Endothelial cell of umbilical vein (primary cell): ENCODE data around the gene CEP57L1. TPM values are rescaled to one million over a fixed set of nuclear protein-coding genes. Genes with fewer than 3 reads are reported as not detected.

ENCODE experiments used
- BruUV-seq: library from RNA; stranded (reverse); fragments of 400-500 nt; replicated peaks from 2 replicates; lab custom pipeline; 2021; lab: Mats Ljungman, UMichigan
- CTCF ChIA-PET: fragments of 300-600, 350-600 bp; sonication (Branson Sonifier 250); formaldehyde crosslinking; loops from one replicate; lab custom pipeline; 2021; ENCODE audit warnings: antibody characterized with exemption, inconsistent platforms; lab: Charles Lee
- POLR2A ChIA-PET: fragments of 300-600, 350-600 bp; sonication (Branson Sonifier 250); formaldehyde crosslinking; loops from one replicate; lab custom pipeline; 2021; ENCODE audit warnings: antibody characterized with exemption, inconsistent platforms; lab: Charles Lee
- DNase-seq: peaks from one replicate; pipeline ENCODE4 v3.0.0-alpha.2; 2011; ENCODE audit warnings: low read depth, low spot score
- FAIRE-seq: peaks from 2 replicates; lab custom pipeline; 2011; peaks lifted over from hg19 to GRCh38; lab: Jason Lieb, UNC
- H2AFZ ChIP-seq: 2 replicates; pipeline ENCODE4 v1.6.0; 2012; ENCODE audit warnings: low read depth, low read length, control low read depth, inconsistent platforms
- H3K27ac ChIP-seq: 2 replicates; pipeline ENCODE4 v1.5.1; 2011; ENCODE audit warnings: low read depth, mild to moderate bottlenecking, control low read depth, low read length, moderate library complexity; ENCODE audit not compliant: insufficient read depth
- H3K27me3 ChIP-seq, 2 experiments: 2 replicates each; pipeline versions ENCODE4 v1.6.0 to v1.6.1; 2011; ENCODE audit warnings: low read length in 2 of 2, mixed read lengths in 1 of 2; ENCODE audit not compliant: control insufficient read depth in 2 of 2, insufficient read depth in 2 of 2
- H3K36me3 ChIP-seq, 2 experiments: 2 replicates in 1 of 2; 3 replicates in 1 of 2; pipeline ENCODE4 v1.5.1; 2011; ENCODE audit warnings: low read length in 2 of 2, mild to moderate bottlenecking in 1 of 2, moderate library complexity in 1 of 2; ENCODE audit not compliant: control insufficient read depth in 2 of 2, insufficient read depth in 2 of 2; ENCODE audit errors: extremely low read depth in 1 of 2
- H3K4me1 ChIP-seq: 3 replicates; pipeline ENCODE4 v1.5.1; 2011; ENCODE audit warnings: mild to moderate bottlenecking, low read length; ENCODE audit not compliant: control insufficient read depth, insufficient read depth; ENCODE audit errors: extremely low read depth
- H3K4me2 ChIP-seq: 2 replicates; pipeline ENCODE4 v1.6.1; 2011; ENCODE audit warnings: low read length, control low read depth, mixed read lengths; ENCODE audit not compliant: insufficient read depth
- H3K4me3 ChIP-seq, 3 experiments: fragments of 200-600 bp in 1 of 3; sonication (generic), shearing (Covaris generic) in 1 of 3; replicated peaks in 1 of 3; 2 replicates each; pipeline ENCODE4 v1.5.1; 2011 to 2016; ENCODE audit warnings: control low read depth in 3 of 3, low read length in 3 of 3, mild to moderate bottlenecking in 2 of 3, inconsistent platforms in 1 of 3, low read depth in 1 of 3, moderate library complexity in 1 of 3; ENCODE audit not compliant: insufficient read depth in 1 of 3
- H3K79me2 ChIP-seq: 2 replicates; pipeline ENCODE4 v1.6.0; 2012; ENCODE audit warnings: low read length, inconsistent platforms; ENCODE audit not compliant: control insufficient read depth, insufficient read depth
- H3K9ac ChIP-seq: replicated peaks from 2 replicates; pipeline ENCODE3; 2011; ENCODE audit warnings: low read length, control low read depth; ENCODE audit not compliant: insufficient read depth; ENCODE audit errors: extremely low read depth
- H3K9me1 ChIP-seq: replicated peaks from 3 replicates; pipeline ENCODE4 v1.6.0; 2011; ENCODE audit warnings: mild to moderate bottlenecking, low read length; ENCODE audit not compliant: control insufficient read depth, insufficient read depth; ENCODE audit errors: extremely low read depth
- H3K9me3 ChIP-seq: replicated peaks from 2 replicates; pipeline ENCODE4 v1.5.1; 2012; ENCODE audit warnings: low read length, inconsistent platforms; ENCODE audit not compliant: control insufficient read depth, insufficient read depth
- H4K20me1 ChIP-seq: replicated peaks from 2 replicates; pipeline ENCODE3; 2011; ENCODE audit warnings: mild to moderate bottlenecking, low read length; ENCODE audit not compliant: control insufficient read depth, insufficient read depth; ENCODE audit errors: extremely low read depth
- FOS ChIP-seq: IDR thresholded peaks from 2 replicates; pipeline ENCODE4 v1.6.1; 2011; ENCODE audit warnings: mild to moderate bottlenecking, low read length, moderate library complexity, borderline replicate concordance; ENCODE audit not compliant: insufficient read depth
- GATA2 ChIP-seq: IDR thresholded peaks from 2 replicates; pipeline ENCODE4 v1.7.0; 2011; ENCODE audit warnings: low read depth, mild to moderate bottlenecking, moderate library complexity, mixed read lengths, low read length; ENCODE audit not compliant: insufficient read length, insufficient read depth
- MYC ChIP-seq: IDR thresholded peaks from one replicate; pipeline ENCODE4 v1.6.1; 2011; ENCODE audit warnings: mild to moderate bottlenecking, low read depth, low read length
- POLR2AphosphoS5 ChIP-seq: IDR thresholded peaks from 2 replicates; pipeline ENCODE4 v1.6.1; 2012; ENCODE audit warnings: low read depth, mild to moderate bottlenecking, control low read depth, low read length, moderate library complexity; ENCODE audit not compliant: insufficient read depth
- dilution Hi-C: fragments of 300-500 bp; cut with MboI; formaldehyde crosslinking; loops from one replicate; pipeline ENCODE4 v1.15.0; 2019; ENCODE audit warnings: low sequenced_read_pairs; ENCODE audit not compliant: extremely low pct_ligation_motif_present
- intact Hi-C: fragments of 100-400 bp; cut with micrococcal nuclease; formaldehyde crosslinking; loops from one replicate; pipeline ENCODE4 v1.10.0; 2022
- polyA plus RNA-seq, 4 experiments: library from polyadenylated mRNA; depleted of rRNA in 3 of 4; stranded (reverse) in 3 of 4; unstranded in 1 of 4; fragments of >200 nt; gene quantifications; 2 replicates each; pipeline versions ENCODE4 v1.2.1 to v1.2.3, GENCODE V29; 2011 to 2012; ENCODE audit warnings: missing spikeins in 1 of 4
- total RNA-seq: library from RNA; stranded (reverse); gene quantifications from 2 replicates; pipeline ENCODE4 v1.2.3, GENCODE V29; 2021
- TF ChIP-seq, protein P1 (sequence below): IDR thresholded peaks from 2 replicates; pipeline ENCODE4 v1.6.1; 2011; ENCODE audit not compliant: insufficient read depth, insufficient read length

The CEP57L1 gene
- total and polyA plus RNA-seq, 2 donors (not counting 3 experiments of a cell fraction or from before 2014, with no cell fraction given), result 7.8 to 20.9 TPM

- Histone ChIP-seq H3K79me2 (peaks cover 32% of the 10 kb centered on the region), H3K4me2 (no peak overlapping the region), H3K36me3 (no peaks in the 10 kb centered on the region), H3K4me3 (no peak overlapping the region), H3K9me1 (no peaks in the 10 kb centered on the region), H3K4me1 (no peaks in the 10 kb centered on the region), H3K9ac (no peak overlapping the region), H3K9me3 (no peaks in the 10 kb centered on the region), H2AFZ (no peak overlapping the region), H3K27ac (no peak overlapping the region), H3K27me3 (no peaks in the 10 kb centered on the region), H4K20me1 (no peaks in the 10 kb centered on the region)
- intact Hi-C loops (no loop called here), dilution Hi-C loops (no loop called here)
- TF ChIP-seq GATA2 (no peak), FOS (no peak), MYC (no peak)
- BruUV-seq, result no TSS peak
- FAIRE-seq (no peak), DNase-seq (no peak)
- POLR2A ChIA-PET, result no interaction called here
- CTCF ChIA-PET, result interaction anchor here (1.2 kb wide), 1 partner anchor 45 kb away, joined by 3 read pairs; no protein-coding TSS in a partner anchor
Measured at GRCh38 chr6:109117346-109118035, 22.2 kb downstream of the CEP57L1 start.

- CTCF ChIA-PET, result interaction anchor here (0.6 to 1.2 kb wide), 2 partner anchors 45 to 69 kb away, joined by 3 read pairs; no protein-coding TSS in a partner anchor
- no peaks in the 10 kb centered on the region for H3K27me3 ChIP-seq
- no peak overlapping the region for H3K9ac ChIP-seq
- H3K4me3 ChIP-seq, result no peak overlapping the region
- no peak overlapping the region for H2AFZ ChIP-seq
- POLR2A ChIA-PET, result no interaction called here
- no peaks in the 10 kb centered on the region for H4K20me1 ChIP-seq
- no peaks in the 10 kb centered on the region for H3K4me1 ChIP-seq
- intact Hi-C loops, result no loop called here
- DNase-seq (no peak), FAIRE-seq (no peak)
- dilution Hi-C loops, result no loop called here
- no peak overlapping the region for H3K4me2 ChIP-seq
- H3K27ac ChIP-seq, result no peak overlapping the region
- no peaks in the 10 kb centered on the region for H3K9me3 ChIP-seq
- TF ChIP-seq, protein P1, sequence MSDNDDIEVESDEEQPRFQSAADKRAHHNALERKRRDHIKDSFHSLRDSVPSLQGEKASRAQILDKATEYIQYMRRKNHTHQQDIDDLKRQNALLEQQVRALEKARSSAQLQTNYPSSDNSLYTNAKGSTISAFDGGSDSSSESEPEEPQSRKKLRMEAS, result no peak
- no peak for TF ChIP-seq POLR2AphosphoS5
- no peaks in the 10 kb centered on the region for H3K9me1 ChIP-seq
- no peaks in the 10 kb centered on the region for H3K36me3 ChIP-seq
- peaks cover 34% of the 10 kb centered on the region for H3K79me2 ChIP-seq
- no TSS peak for BruUV-seq
Measured at GRCh38 chr6:109118337-109118736, 23.0 kb downstream of the CEP57L1 start.
